Measurements from ENCODE around the gene NSUN5. TPM values are rescaled to one million over a fixed set of nuclear protein-coding genes. Genes with fewer than 3 reads are reported as not detected.
"Not testable (repeated sequence)": the region's sequence is repeated elsewhere in the genome, so short reads cannot be mapped to it uniquely, and the experiment has no call there.

NSUN5 gene
- total RNA-seq, 1 donor from 2014 or later: 8.5 TPM

DNA sequence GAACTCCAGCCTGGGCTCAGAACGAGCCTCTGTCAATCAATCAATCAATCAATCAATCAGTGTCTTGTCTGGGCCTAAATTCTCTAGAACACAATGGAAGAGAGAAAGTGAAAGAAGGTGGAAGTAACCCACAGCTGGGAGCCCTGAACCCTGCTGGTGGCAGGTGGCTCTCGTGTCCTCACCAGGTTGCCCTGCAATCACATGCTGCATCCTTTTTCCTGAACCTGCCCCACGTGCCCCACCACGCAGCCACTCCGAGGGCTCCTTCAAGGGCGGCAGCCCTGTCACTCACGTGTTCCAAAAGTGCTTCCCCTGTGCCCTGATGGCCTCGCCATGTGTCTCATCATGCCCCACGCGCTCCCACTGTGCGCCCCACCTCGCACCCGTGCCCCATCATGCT, 18.8 kb upstream of the NSUN5 start:
- not testable (repeated sequence) for ATAC-seq

DNA sequence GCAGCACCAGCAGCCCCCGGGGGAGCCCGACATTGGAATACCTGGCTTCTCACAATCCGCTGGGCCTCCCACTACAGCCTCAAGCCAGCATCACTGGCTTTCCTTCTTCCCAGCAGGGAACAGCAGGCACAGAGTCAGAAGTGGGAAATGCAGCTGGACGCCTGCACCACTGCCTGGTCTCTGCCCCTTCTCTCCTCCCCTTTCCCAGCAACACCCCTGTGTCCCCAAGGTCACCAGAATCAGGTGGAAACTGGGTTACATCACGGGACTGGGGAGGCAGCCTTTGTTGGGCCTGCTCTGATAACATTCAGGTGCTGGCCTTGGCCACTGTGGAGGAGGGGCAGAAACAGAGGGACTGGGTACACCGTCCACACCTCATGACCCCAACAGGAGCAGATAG, 16.8 kb upstream of the NSUN5 start:
- DNase-seq (ENCODE audit: low spot score); ATAC-seq: not testable (repeated sequence)

More for the DNA sequence above, 18.8 kb upstream of the NSUN5 start:
- not testable (repeated sequence) for DNase-seq (ENCODE audit: low spot score)

DNA sequence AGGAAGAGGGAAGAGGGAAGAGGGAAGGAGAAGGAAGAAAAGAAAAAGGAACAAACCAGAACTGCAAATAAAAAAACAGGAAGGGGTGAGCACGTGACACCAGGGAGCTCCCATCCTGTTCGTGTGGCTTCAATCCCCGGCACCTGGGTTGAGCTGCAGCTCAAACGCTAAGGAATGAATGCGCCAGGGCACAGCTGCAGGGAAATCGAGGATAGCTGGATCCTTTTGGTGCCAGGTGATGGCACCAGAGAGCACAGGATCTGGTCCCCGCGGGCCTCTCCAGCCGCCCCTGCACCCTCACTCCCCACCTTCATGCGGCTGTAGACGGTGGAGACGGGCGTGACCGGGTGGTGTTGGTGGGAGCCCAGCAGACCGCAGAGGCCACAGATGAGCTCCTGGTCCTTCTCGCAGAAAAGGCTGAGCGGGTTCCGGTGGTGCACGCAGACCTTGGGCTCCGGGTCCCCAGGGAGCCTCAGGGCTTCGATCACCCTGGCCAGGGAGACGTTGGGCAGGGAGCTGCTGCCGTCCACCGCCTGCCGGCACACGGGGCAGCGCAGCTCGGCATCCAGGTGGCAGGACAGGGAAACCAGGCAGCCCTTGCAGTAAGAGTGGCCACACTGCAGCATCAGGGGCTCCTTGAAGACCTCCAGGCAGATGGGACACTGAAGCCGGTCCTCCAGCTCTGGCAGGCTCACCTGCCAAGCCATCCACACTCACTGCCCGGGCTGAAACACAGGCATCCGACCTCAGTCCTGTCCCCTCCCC, 15.6 kb upstream of the NSUN5 start:
- DNase-seq (ENCODE audit: low spot score): peak; percentile 54
- peak; percentile 88 for ATAC-seq

DNA sequence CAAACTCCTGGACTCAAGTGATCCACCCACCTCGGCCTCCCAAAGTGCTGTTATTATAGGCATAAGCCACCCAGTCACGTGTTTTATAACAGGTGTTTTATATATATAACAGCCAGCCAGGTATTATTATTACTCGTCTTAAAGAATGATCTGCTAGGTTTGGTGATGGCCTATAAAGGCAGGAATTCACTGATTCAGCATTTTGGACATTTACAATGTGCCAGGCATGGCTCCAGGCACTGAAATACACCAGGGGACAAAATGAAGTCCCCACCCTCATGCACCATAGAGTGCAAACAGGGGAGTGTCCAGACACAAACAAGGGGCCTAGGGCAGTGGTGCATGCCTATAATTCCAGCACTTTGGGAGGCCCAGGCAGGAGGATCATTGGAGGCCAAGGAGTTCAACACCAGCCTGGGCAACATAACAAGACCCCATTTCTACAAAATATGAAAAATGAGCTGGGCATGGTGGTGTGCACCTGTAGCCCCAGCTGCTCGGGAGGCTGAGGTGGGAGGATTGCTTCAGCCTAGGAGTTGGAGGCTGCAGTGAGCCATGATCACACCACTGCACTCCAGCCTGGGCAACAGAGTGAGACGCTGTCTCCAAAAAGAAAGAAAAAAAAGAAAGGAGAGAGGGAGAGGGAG, 14.9 kb upstream of the NSUN5 start:
- ATAC-seq; DNase-seq (ENCODE audit: low spot score): not testable (repeated sequence)

DNA sequence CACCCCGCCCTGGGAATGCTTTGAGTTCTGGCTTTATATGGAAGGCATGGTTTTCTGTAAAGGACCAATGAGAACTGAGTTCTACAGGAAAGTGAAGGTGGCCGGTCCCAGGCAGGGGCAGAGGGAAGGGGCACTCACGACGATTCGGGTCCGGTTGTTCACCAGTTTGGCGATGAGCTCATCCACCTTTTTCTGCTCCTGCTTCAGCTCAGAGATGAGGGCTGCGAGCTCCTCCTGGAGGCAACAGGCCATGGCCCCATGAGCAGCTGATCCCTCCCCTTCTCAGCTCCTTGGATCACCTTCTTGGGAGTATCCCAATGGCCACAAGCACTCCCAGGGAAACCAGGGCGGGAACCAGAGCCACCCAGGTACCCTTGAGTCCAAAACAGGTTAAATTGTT, 11.4 kb upstream of the NSUN5 start:
- ATAC-seq; DNase-seq (ENCODE audit: low spot score): not testable (repeated sequence)

DNA sequence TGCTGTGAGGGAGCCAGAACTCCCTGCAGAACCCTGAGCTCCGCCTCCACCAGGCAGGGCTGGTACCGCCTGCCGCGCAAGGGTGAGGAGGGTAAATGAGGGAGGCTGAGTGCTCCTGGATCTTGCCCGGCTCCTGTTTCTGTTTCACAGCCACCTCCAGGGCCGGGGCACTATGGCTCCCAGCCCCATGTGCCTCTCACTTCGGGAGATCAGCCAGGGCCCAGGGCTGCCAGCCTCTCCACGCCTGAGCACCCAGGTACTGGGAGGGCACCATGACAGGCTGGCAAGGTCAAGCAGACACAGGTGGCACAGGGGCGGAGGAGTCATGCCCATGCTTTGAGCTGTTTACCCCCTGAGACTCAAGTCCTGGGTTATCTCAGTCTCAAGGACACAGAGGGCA, 10.9 kb upstream of the NSUN5 start:
- not testable (repeated sequence) for ATAC-seq; DNase-seq (ENCODE audit: low spot score)

DNA sequence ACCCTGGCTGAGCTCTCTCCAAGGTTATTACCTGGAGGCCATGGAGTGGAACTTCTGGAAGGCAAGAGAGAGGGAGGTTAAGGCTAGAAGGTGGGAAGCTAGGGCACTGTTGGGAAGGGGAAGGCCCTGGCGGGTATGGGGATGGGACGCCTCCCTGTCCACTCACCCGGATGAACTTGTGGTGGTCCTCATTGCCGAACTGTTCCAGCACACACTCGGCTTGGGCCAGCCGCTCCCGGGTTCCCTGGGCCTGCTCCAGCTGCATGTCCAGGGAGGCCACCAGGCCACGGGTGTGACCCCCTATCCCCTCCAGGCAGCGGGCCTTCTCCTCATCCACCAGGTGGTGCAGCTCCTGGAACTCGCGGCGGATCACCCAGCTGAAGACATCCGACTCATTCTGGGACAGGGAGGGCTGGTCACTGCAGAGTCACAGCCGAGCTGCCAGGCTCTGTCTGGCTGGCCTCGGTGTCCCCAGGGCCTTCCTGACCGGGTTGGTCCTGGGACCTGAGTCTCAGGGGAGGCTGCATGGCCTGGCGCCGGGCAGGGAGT, 10.1 kb upstream of the NSUN5 start:
- not testable (repeated sequence) for ATAC-seq; DNase-seq (ENCODE audit: low spot score)

DNA sequence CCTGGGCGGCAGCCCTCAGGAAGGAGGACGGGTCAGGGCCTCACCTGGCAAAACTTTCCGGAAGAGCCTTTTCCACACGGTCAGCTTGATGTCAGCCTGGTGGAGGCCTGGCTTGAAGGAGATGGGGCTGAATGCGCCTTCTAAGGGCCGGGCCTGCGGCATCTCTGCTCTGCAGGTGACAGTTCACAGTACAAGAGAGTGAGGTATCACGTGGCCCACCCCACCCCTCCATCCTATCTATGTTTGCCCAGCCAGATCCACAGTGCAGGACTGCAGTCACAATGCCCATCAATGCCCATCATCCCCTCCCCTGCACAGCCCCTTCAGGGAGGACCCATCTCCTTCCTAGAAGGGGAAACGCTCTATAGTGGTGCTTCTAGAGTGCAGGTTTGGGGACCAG, 7.9 kb upstream of the NSUN5 start:
- DNase-seq (ENCODE audit: low spot score) (no peak), ATAC-seq (no peak)

DNA sequence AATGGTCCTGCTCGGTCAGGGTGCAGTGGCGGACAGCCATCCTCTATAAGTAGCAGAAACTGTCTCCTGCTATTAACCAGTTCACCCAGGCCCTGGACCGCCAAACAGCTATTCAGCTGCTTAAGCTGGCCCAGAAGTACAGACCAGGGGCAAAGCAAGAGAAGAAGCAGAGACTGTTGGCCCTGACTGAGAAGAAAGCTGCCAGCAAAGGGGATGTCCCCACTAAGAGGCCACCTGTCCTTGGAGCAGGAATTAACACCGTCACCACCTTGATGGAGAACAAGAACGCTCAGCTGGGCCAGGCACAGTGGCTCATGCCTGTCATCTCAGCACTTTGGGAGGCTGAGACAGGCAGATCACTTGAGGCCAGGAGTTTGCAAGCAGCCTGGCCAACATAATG, 5.6 kb upstream of the NSUN5 start:
- DNase-seq (ENCODE audit: low spot score): no peak
- ATAC-seq: no peak

DNA sequence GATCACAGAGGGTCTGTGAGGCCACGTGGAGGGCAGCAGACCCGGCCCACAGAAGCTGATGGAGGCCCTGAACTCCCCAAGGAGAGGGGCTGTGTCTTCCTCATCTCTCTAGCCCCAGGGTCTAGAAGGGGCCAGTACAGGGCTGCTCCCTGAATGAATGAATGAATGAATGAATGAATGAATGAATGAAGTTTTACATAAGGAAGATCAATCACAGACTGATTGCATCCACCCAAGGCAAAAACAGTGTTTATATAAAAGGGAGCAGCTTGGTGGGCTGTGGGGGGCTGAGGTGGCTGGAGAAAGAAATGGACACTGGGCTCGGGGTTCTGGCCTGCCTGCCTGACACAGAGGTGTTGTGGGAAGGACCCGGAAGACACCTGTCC, 4.9 kb upstream of the NSUN5 start:
- DNase-seq (ENCODE audit: low spot score) (no peak), ATAC-seq (no peak)

DNA sequence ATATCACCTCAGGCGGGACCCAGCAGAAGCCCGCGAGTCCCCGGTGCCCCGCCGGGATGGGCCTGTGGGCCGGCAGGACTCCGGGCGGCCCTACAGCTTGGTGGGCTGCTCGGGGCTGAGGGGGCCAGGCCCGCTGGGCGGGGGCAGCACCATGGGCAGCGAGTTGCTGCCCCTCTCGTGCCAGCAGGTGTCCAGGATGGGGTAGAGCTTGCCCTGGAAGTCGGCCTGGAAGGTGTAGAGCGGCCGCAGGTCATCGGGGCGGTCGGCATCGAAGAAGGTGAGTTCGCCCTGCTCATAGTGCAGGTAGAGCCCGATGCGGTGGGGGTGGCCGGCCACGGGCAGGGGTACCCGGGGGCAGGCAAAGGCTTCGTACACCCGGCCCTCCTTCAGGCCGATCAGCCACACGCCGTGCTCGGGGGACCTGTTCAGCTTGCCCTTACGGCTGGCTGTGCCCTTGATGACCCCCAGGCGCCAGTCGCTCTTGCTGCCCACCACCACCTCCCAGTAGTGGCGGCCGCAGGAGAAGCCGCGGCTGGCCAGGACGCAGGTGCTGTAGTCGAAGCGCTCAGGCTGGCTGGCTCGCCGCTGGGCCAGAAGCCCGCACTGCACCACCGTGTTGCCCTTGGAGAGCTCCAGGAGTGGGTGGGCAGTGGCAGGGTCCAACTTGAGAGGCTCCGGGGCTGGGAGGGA, 4.3 kb upstream of the NSUN5 start:
- DNase-seq (ENCODE audit: low spot score) (no peak), ATAC-seq (no peak)

DNA sequence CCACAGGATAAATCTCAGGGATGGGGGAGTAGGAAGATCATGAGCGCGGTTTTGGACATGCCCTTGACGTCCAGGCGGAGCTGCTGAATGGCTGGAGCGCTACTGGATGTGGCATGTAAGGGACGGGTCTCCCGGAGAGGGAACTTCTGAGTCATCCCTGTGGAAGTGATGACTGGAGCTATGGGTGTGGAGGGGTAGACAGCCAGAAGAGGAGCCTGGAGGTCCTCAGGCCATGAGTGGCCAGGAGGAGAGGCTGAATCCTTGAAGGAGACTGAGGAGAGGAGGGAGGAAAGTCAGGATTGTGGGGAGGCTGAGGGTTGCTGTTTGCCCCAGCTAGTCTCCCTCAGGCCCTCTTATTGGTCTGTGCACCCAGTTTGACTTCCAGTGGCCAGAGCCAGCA, 2.8 kb upstream of the NSUN5 start:
- DNase-seq (ENCODE audit: low spot score); ATAC-seq: not testable (repeated sequence)

DNA sequence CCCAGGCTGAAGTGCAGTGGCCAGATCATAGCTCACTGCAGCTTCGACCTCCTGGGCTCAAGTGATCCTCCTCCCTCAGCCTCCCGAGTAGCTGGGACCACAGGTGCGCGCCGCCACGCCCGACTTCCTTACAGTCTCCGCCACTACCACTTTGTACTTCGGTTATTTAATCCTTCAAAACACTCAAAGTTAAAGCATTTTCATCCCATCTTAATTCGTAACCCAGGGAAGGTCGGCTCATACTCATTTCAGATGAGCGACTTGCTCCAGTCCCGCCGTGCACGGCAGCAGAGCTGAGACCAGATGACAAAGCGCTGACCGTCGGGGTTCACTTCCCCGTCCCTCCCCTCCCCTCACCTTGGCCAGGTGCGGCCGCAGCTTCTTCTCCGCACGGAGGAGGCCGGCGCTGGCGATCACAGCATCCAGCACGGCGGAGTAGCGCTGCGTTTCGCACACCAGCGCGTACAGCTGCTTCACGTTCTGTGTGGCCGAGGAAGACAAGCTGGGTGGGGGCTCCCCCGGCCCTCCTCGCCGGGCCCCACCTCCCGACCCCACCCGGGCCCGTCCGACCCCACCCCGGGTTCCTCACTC, 457 bp downstream of the NSUN5 start:
- DNase-seq (ENCODE audit: low spot score): peak; percentile 34
- peak; percentile 50 for ATAC-seq

DNA sequence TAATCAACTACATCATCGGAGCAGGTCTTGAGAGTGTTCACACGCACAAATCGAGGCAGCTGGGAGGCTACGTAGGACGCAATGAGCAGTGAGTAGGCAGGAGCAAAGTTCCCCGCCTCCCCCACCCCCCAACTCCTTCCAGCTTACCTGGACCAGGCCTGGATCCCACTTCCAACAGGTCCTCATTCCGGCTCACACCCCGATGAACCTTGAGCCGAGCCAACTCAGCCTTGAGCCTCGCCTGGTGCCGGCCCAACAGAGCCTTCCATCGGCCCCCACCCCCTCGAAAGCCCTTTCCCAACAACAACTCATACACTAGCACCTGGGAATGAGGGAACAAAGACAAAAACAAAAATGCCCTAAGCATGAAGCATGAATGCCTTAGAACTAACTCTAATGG, 1.2 kb downstream of the NSUN5 start:
- DNase-seq (ENCODE audit: low spot score) (peak; percentile 35), ATAC-seq (no peak)

DNA sequence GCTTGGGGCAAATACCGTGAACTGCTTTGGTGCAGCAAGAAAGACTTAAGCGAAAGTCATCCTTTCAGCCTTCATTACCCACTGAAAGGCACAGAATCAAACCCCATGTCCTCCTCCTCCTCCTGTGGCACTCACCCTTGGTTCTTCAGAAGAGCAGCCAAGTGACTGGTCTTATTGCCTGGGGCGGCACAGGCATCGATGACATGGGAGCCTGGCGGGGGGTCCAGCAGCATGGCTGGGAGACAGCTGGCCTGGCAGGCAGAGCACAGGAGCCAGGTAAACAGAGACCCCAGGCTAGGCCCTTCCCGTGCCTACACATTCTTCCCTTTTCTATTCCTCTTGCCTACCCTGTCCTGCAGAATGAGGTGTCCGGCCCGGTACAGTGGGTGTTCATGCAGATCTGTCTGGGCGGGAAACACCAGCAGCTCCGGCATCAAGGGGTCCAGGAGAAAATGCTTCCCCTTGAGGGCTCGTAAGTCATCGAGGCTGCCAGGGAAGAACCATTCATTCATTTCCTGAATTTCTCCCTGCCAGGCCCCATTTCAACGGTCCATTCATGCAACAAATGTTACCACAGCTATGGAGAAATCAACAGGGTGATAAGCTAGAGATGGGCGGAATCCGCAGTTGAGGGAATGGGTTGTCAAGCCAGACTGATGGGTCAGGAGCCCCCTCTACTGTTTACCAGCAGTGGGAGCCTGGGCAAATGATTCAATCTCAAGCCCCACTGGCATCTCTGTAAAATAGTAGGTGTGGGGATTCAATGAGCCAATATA, 3.8 kb downstream of the NSUN5 start:
- DNase-seq (ENCODE audit: low spot score); ATAC-seq: not testable (repeated sequence)

DNA sequence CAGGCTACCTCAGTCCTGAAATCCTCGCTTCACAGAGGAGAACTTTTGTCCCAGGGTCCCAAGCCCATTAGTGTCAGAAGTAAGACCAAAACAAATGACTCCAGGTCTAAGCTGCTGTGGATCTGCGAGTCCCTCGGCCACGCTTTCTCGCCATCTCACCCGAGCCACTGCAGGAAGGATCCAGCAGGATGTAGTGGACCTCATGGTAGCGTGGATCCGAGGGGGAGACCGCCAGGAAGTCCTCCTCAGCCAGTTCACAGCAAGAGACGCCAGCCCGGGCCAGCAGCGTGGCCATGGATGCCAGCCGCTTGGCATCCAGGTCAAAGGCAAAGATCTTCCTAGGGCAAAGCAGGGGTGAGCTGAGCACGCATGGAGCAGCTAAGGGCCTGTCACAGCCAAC, 4.6 kb downstream of the NSUN5 start:
- DNase-seq (ENCODE audit: low spot score): no peak
- ATAC-seq: no peak

DNA sequence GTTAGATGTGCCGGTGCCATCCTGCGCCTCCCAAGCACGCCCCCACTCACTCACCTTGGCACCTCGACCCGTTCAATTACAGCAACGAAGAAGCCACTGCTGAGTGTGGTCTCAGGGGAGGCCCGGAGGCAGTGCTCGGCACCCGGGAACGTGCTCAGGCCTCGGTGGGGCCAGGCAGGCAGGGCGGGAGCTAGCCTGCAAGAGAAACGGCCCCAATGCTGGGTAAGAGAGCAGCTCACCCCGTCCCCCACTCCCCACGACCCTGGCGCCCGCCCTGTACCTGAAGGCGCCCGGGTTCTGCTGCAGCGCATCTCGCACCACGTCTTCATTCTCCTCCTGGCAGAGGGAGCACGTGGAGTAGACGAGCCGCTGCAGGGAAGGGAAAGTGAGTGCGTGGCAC, 5.1 kb downstream of the NSUN5 start:
- no peak for DNase-seq (ENCODE audit: low spot score)
- ATAC-seq: no peak

DNA sequence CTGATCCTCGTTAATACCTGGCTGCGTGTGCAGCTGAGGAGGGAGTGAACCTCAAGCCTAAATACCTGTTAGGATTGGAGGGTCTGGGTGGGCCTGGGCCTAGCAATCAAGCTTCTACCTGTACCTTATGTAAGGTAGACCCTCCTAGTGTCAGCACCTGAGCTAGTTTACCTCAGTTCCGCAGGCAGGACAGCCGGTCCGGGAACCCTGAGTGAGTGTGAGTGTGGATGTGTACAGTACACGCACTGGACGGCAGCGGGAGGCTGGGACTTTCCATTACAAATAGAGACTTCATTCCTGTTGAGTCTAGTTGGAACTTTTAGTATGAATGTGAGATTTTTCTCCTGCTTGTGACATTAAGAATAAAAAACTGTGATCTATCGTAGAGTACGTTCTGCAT, 5.8 kb downstream of the NSUN5 start:
- DNase-seq (ENCODE audit: low spot score): peak; percentile 30
- not testable (repeated sequence) for ATAC-seq

DNA sequence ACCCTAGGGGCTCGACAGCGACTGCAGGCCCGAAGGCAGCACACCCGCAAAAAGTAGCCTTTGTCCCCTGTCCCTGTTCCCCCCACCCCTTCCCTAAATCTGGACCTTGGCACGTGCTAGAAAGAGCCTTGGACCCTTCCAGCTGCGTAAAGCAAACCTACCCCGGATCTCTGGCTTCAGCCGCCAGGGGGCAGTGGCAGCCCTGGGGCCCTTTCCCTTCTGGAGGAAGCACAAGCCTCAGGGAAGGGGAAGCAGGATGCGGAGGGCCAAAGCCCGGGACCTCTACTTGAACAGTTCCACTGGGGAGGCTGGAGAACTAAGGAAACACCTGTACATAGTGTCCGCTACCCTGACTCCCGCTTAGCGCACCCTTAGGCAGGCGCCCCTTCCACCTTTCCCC, 7.5 kb downstream of the NSUN5 start:
- ATAC-seq (peak; percentile 66), DNase-seq (ENCODE audit: low spot score) (peak; percentile 10)

DNA sequence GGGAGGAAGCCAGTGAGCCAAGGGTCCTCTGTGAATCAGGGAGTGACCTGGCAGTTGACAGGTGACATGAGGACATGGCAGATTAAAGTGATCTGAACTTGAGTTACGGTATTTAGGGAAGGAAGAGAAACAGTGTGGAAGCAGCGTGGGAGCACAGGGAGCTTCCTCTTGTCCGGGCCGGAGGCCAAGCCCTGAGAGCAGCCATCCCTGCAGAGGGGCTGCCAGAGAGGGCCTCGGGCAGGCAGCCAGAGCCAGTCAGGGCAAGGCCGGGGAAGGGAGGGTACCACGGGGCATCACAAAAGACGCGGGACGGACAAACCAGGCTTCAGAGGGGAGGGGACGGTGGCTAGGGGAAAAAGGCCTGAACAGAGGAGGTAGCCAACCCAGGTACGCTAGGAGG, 8.8 kb downstream of the NSUN5 start:
- DNase-seq (ENCODE audit: low spot score) (peak; percentile 28), ATAC-seq (peak; percentile 7)

All from left lobe of liver (tissue), 2 donors.